H1 (cell line): ENCODE measurements around the gene ZBTB44. TPM values are rescaled to one million over a fixed set of nuclear protein-coding genes. Genes with fewer than 3 reads are reported as not detected.

Experiments
- MAX ChIP-seq: IDR thresholded peaks from 2 replicates; pipeline ENCODE4 v1.6.1; 2012; ENCODE audit warnings: inconsistent platforms
- POLR2A ChIP-seq, 2 experiments: IDR thresholded peaks; 1 replicate in 1 of 2; 2 replicates in 1 of 2; pipeline ENCODE4 v1.6.1; 2011; ENCODE audit warnings: low read depth in 2 of 2, low read length in 2 of 2, mild to moderate bottlenecking in 2 of 2; ENCODE audit errors: control extremely low read depth in 1 of 2
- POLR2AphosphoS5 ChIP-seq: IDR thresholded peaks from 2 replicates; pipeline ENCODE4 v1.6.1; 2011; ENCODE audit warnings: low read depth, low read length
- TBP ChIP-seq: IDR thresholded peaks from 2 replicates; pipeline ENCODE4 v1.6.1; 2011; ENCODE audit warnings: low read depth, low read length, improper control_type of control experiment
- polyA plus RNA-seq, 7 experiments: library from polyadenylated mRNA; depleted of rRNA in 3 of 7; stranded (reverse) in 5 of 7; unstranded in 2 of 7; fragments of >200 nt in 5 of 7; fragments of 200-250 nt in 2 of 7; gene quantifications; 1 replicate in 5 of 7; 2 replicates in 1 of 7; 4 replicates in 1 of 7; pipeline versions ENCODE4 v1.2.1 to v1.2.3, GENCODE V29; 2011 to 2013; ENCODE audit warnings: missing spikeins in 2 of 7, mixed read lengths in 2 of 7
- total RNA-seq: library from RNA; stranded (reverse); fragmentation: NEBNext Ultra II Directional; extraction: Animal tissue kit (Norgen Biotek cat#: 25700); gene quantifications from 2 replicates; pipeline ENCODE4 v1.2.1, GENCODE V29; 2021
- TF ChIP-seq, protein P1 (sequence below): IDR thresholded peaks from 2 replicates; pipeline ENCODE4 v1.6.1; 2012; ENCODE audit warnings: low read length, inconsistent platforms

Gene ZBTB44
- total and polyA plus RNA-seq, 2 of the 8 experiments (the other 6 are each of a cell fraction or from before 2014, with no cell fraction given): 37.2 to 158 TPM

DNA sequence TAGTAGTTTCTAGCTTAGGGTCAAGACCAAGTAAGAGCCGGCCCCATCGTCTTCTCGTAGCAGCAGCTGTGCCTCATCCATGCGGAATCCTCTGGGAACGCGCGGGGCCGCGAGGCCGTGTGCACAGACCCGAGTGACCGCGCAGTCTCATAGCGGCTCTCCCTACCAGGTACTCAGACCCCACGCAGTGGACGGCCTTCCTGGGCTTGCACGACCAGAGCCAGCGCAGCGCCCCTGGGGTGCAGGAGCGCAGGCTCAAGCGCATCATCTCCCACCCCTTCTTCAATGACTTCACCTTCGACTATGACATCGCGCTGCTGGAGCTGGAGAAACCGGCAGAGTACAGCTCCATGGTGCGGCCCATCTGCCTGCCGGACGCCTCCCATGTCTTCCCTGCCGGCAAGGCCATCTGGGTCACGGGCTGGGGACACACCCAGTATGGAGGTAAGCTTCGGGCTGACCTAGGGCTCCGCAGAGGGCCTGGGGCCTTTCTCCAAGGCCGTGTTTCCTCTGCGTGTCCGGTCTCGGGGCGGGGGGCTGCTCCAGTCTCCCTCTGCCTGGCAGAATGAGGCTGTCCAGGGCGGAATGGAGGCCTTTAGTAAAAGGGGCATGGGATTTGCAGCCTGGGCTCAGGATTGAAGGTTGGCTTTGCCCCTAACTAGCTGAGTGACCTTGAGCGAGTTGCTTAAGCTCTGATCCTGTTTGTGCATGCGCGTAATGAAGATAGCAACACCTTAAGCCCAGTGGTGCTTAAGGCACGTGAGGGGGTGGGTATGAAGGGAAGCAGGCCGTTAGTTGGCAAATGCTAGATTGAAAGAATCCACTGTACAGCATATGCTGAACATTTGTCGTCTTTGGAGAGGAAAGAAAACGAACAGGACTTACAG, 106.2 kb downstream of the ZBTB44 start (continued):
- TF ChIP-seq, protein P1, sequence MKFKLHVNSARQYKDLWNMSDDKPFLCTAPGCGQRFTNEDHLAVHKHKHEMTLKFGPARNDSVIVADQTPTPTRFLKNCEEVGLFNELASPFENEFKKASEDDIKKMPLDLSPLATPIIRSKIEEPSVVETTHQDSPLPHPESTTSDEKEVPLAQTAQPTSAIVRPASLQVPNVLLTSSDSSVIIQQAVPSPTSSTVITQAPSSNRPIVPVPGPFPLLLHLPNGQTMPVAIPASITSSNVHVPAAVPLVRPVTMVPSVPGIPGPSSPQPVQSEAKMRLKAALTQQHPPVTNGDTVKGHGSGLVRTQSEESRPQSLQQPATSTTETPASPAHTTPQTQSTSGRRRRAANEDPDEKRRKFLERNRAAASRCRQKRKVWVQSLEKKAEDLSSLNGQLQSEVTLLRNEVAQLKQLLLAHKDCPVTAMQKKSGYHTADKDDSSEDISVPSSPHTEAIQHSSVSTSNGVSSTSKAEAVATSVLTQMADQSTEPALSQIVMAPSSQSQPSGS: no peak
- TF ChIP-seq MAX (no peak), TBP (no peak), POLR2A (IDR thresholded peaks at IDR 0.05; ENCODE audit: control extremely low read depth in 1 of 2, low read depth in 2 of 2, low read length in 2 of 2) (no peak), POLR2AphosphoS5 (no peak)
